Measurements from ENCODE around the gene NIPAL4.
A peak's percentile ranks its signal among the peaks of the same experiment; 100 is the strongest.
"Not testable (repeated sequence)": the region's sequence is repeated elsewhere in the genome, so short reads cannot be mapped to it uniquely, and the experiment has no call there.

Gene NIPAL4

GRCh38 chr5:157463621-157464518 is 3.9 kb downstream of the NIPAL4 start:
- DNase-seq (ENCODE audit: low read depth, low spot score): no peak

- DNase-seq (ENCODE audit: low read depth, low spot score): peak; percentile 34
Measured at GRCh38 chr5:157464519-157465171, 4.6 kb downstream of the NIPAL4 start.

- no peak for DNase-seq (ENCODE audit: low read depth, low spot score)
Measured at GRCh38 chr5:157468293-157468965, 8.4 kb downstream of the NIPAL4 start.

- no peak for DNase-seq (ENCODE audit: low read depth, low spot score)
Measured at GRCh38 chr5:157469073-157469472, 9.1 kb downstream of the NIPAL4 start.

- no peak for DNase-seq (ENCODE audit: low read depth, low spot score)
Measured at GRCh38 chr5:157469687-157470086, 9.7 kb downstream of the NIPAL4 start.

- no peak for DNase-seq (ENCODE audit: low read depth, low spot score)
Measured at GRCh38 chr5:157470631-157471030, 10.6 kb downstream of the NIPAL4 start.

GRCh38 chr5:157471709-157472108 is 11.7 kb downstream of the NIPAL4 start:
- no peak for DNase-seq (ENCODE audit: low read depth, low spot score)

GRCh38 chr5:157473383-157474320 is 13.6 kb downstream of the NIPAL4 start:
- DNase-seq (ENCODE audit: low read depth, low spot score): no peak

- no peak for DNase-seq (ENCODE audit: low read depth, low spot score)
Measured at GRCh38 chr5:157475432-157475831, 15.4 kb downstream of the NIPAL4 start.

- peak; percentile 61 for DNase-seq (ENCODE audit: low read depth, low spot score)
Measured at GRCh38 chr5:157476702-157477408, 16.8 kb downstream of the NIPAL4 start.

- no peak for DNase-seq (ENCODE audit: low read depth, low spot score)
Measured at GRCh38 chr5:157477814-157478494, 17.9 kb downstream of the NIPAL4 start.

GRCh38 chr5:157478726-157479125 is 18.7 kb downstream of the NIPAL4 start:
- no peak for DNase-seq (ENCODE audit: low read depth, low spot score)

- no peak for DNase-seq (ENCODE audit: low read depth, low spot score)
Measured at GRCh38 chr5:157479166-157479565, 19.2 kb downstream of the NIPAL4 start.

GRCh38 chr5:157479612-157480510 is 19.8 kb downstream of the NIPAL4 start:
- DNase-seq (ENCODE audit: low read depth, low spot score): no peak

GRCh38 chr5:157481265-157481664 is 21.3 kb downstream of the NIPAL4 start:
- no peak for DNase-seq (ENCODE audit: low read depth, low spot score)

GRCh38 chr5:157481666-157482065 is 21.7 kb downstream of the NIPAL4 start:
- no peak for DNase-seq (ENCODE audit: low read depth, low spot score)

- not testable (repeated sequence) for DNase-seq (ENCODE audit: low read depth, low spot score)
Measured at GRCh38 chr5:157482702-157483101, 22.7 kb downstream of the NIPAL4 start.

- DNase-seq (ENCODE audit: low read depth, low spot score): no peak
Measured at GRCh38 chr5:157484768-157485167, 24.8 kb downstream of the NIPAL4 start.

- DNase-seq (ENCODE audit: low read depth, low spot score): no peak
Measured at GRCh38 chr5:157485340-157485739, 25.3 kb downstream of the NIPAL4 start.

Data from brain pericyte (primary cell).